ENCODE results near the gene TCEA2.

The TCEA2 gene

DNA sequence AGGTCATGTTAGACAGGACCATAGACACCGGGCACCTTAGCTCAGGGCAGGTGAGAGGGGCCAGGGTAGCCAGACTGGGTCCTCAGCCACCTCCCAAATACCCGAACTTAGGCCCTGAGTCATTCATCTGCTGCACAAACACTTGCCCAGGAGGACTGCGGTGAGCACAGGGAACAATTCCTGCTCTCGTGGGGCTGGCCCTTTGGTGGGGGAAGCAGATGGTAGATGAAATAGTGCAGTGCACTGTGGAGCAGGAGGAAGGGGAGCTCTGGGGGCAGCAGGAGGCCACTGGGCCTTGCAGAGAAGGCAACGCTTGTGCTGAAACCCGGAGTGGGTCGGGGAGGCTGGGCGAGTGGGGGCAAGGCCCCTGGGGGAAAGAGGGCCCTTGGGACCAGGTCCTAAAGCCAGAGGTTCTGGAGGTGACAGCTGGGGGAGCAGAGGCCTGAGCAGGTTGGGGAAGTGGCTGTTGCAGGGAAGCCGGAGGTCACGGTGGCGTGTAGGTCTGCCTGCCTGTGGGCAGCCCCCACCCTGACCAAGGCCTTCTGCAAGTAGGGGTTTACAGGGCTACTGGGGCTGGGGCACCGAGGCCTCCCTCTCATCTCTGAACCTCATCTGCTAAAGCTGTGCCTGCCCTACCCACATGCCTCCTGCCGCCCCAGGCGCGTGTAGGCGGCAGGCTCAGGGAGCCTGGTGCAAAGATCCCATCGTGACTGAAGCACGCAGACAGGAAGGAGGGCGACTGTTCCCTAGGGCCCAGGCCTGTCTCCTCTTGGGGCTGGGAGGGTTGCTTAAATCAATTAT lies 49.0 kb downstream of the TCEA2 start:
- TF ChIP-seq EZH2phosphoT487 (IDR thresholded peaks at IDR 0.05; ENCODE audit: low read length) (no peak), EZH2 (optimal IDR thresholded peaks at IDR 0.05; ENCODE audit: low read depth, low read length) (no peak)
- TF ChIP-seq, protein P1, sequence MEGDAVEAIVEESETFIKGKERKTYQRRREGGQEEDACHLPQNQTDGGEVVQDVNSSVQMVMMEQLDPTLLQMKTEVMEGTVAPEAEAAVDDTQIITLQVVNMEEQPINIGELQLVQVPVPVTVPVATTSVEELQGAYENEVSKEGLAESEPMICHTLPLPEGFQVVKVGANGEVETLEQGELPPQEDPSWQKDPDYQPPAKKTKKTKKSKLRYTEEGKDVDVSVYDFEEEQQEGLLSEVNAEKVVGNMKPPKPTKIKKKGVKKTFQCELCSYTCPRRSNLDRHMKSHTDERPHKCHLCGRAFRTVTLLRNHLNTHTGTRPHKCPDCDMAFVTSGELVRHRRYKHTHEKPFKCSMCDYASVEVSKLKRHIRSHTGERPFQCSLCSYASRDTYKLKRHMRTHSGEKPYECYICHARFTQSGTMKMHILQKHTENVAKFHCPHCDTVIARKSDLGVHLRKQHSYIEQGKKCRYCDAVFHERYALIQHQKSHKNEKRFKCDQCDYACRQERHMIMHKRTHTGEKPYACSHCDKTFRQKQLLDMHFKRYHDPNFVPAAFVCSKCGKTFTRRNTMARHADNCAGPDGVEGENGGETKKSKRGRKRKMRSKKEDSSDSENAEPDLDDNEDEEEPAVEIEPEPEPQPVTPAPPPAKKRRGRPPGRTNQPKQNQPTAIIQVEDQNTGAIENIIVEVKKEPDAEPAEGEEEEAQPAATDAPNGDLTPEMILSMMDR (IDR thresholded peaks at IDR 0.05; ENCODE audit: low read length): no peak
- peaks cover 98% of the 10 kb centered on the region for H3K27me3 ChIP-seq (replicated peaks; ENCODE audit: insufficient read depth, low read length)

DNA sequence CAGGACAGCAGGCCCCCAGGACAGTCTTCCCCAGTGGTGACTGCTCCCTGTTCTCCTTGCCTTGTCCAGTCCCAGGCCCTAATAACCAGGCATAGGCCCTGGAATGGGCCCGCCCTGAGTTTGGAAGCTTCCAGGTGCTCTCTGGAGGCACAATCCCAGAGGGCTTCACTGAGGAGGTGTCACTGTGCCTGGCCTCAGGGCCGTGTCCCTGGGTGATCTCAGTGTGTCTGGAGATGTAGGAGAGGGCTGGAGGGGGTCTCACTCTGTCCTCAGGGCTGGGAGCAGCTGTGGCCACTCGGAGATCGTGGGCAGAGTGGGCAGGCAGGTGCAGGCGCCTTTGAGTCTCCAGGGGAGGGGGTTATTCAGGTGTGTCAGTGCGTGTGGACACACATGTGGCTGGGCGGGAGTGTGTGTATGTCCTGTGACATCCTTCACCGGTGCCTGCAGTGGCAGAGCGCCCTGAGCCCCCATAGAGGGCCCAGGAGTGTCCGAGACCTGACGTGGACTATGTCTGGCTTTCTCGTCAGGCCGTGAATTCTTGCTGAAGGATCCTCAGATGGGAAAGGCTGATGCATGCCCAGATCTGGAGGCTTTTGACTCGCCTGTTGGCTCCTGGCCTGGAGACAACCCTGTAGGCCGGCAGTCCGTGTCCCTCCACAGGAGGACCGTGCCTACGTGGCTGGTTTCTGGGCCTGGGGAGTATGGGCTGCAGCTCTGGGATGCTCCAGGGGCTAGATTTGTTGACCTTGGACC lies 49.9 kb downstream of the TCEA2 start:
- H3K36me3 ChIP-seq (replicated peaks; ENCODE audit: insufficient read depth, low read length): no peaks in the 10 kb centered on the region
- H3F3A ChIP-seq (ENCODE audit: insufficient read depth, low read length): no peaks in the 10 kb centered on the region
- no peak overlapping the region for H3K27ac ChIP-seq (ENCODE audit: low read length)
- TF ChIP-seq EZH2 (optimal IDR thresholded peaks at IDR 0.05; ENCODE audit: low read depth, low read length): no peak
- TF ChIP-seq, protein P1 (IDR thresholded peaks at IDR 0.05; ENCODE audit: low read length): no peak
- no peak for TF ChIP-seq EZH2phosphoT487 (IDR thresholded peaks at IDR 0.05; ENCODE audit: low read length)
- peaks cover 91% of the 10 kb centered on the region for H3K27me3 ChIP-seq (replicated peaks; ENCODE audit: insufficient read depth, low read length)
- H3K79me2 ChIP-seq (ENCODE audit: low read length): no peaks in the 10 kb centered on the region
- H2AFZ ChIP-seq (ENCODE audit: low read length): no peak overlapping the region
- no peaks in the 10 kb centered on the region for H3K9me3 ChIP-seq (replicated peaks; ENCODE audit: insufficient read depth, low read length)
- H4K20me1 ChIP-seq (ENCODE audit: insufficient read depth, low read length): no peaks in the 10 kb centered on the region
- no peak overlapping the region for H3K4me2 ChIP-seq (ENCODE audit: low read depth, low read length)
- H3K9ac ChIP-seq (ENCODE audit: low read length): no peak overlapping the region
- H3K4me3 ChIP-seq (ENCODE audit: low read length): no peak overlapping the region
- H3K4me1 ChIP-seq (ENCODE audit: low read length): no peaks in the 10 kb centered on the region
- DNase-seq: no peak
- H3K9me2 ChIP-seq (replicated peaks; ENCODE audit: insufficient read depth, low read length): no peaks in the 10 kb centered on the region

More for the DNA sequence above, 49.0 kb downstream of the TCEA2 start:
- DNase-seq: no peak
- no peaks in the 10 kb centered on the region for H3K36me3 ChIP-seq (replicated peaks; ENCODE audit: insufficient read depth, low read length)
- H3K9me3 ChIP-seq (replicated peaks; ENCODE audit: insufficient read depth, low read length): no peaks in the 10 kb centered on the region
- H3K4me3 ChIP-seq (ENCODE audit: low read length): no peak overlapping the region
- H3K9ac ChIP-seq (ENCODE audit: low read length): no peak overlapping the region
- H4K20me1 ChIP-seq (ENCODE audit: insufficient read depth, low read length): no peaks in the 10 kb centered on the region
- H3K79me2 ChIP-seq (ENCODE audit: low read length): no peaks in the 10 kb centered on the region
- H3K4me1 ChIP-seq (ENCODE audit: low read length): no peaks in the 10 kb centered on the region
- H3K27ac ChIP-seq (ENCODE audit: low read length): no peak overlapping the region
- H2AFZ ChIP-seq (ENCODE audit: low read length): no peak overlapping the region
- H3K4me2 ChIP-seq (ENCODE audit: low read depth, low read length): no peak overlapping the region
- H3K9me2 ChIP-seq (replicated peaks; ENCODE audit: insufficient read depth, low read length): no peaks in the 10 kb centered on the region
- no peaks in the 10 kb centered on the region for H3F3A ChIP-seq (ENCODE audit: insufficient read depth, low read length)

DNA sequence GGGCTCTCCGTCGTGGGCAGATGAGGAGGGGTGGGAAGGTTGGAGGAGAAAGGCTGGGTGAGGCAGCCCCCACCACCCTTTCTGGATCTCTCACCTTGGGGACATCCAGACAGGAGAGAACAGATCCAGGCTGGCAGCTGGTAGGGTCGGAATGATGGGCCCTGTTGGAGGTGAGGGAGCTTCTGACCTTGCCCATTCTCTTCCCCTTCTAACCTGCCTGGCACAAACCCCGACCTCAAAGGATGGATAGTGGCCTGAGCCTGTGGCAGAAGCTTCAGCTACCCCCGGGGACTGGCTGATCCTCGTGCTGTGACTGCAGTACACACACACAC lies 50.4 kb downstream of the TCEA2 start:
- H3F3A ChIP-seq (ENCODE audit: insufficient read depth, low read length): no peaks in the 10 kb centered on the region

More for the DNA sequence above, 50.4 kb downstream of the TCEA2 start:
- Histone ChIP-seq H3K9me3 (replicated peaks; ENCODE audit: insufficient read depth, low read length) (no peaks in the 10 kb centered on the region), H2AFZ (ENCODE audit: low read length) (no peak overlapping the region), H3K27me3 (replicated peaks; ENCODE audit: insufficient read depth, low read length) (peaks cover 86% of the 10 kb centered on the region), H4K20me1 (ENCODE audit: insufficient read depth, low read length) (no peaks in the 10 kb centered on the region), H3K27ac (ENCODE audit: low read length) (no peak overlapping the region), H3K79me2 (ENCODE audit: low read length) (no peaks in the 10 kb centered on the region), H3K4me2 (ENCODE audit: low read depth, low read length) (no peak overlapping the region), H3K36me3 (replicated peaks; ENCODE audit: insufficient read depth, low read length) (no peaks in the 10 kb centered on the region), H3K9ac (ENCODE audit: low read length) (no peak overlapping the region), H3K4me3 (ENCODE audit: low read length) (no peak overlapping the region), H3K4me1 (ENCODE audit: low read length) (no peaks in the 10 kb centered on the region), H3K9me2 (replicated peaks; ENCODE audit: insufficient read depth, low read length) (no peaks in the 10 kb centered on the region)
- TF ChIP-seq EZH2phosphoT487 (IDR thresholded peaks at IDR 0.05; ENCODE audit: low read length): no peak
- TF ChIP-seq, protein P1 (IDR thresholded peaks at IDR 0.05; ENCODE audit: low read length): no peak
- TF ChIP-seq EZH2 (optimal IDR thresholded peaks at IDR 0.05; ENCODE audit: low read depth, low read length): no peak
- DNase-seq: no peak

All from MM.1S (cell line).